ENCODE measurements around the gene EIF3I.

Gene EIF3I

DNA sequence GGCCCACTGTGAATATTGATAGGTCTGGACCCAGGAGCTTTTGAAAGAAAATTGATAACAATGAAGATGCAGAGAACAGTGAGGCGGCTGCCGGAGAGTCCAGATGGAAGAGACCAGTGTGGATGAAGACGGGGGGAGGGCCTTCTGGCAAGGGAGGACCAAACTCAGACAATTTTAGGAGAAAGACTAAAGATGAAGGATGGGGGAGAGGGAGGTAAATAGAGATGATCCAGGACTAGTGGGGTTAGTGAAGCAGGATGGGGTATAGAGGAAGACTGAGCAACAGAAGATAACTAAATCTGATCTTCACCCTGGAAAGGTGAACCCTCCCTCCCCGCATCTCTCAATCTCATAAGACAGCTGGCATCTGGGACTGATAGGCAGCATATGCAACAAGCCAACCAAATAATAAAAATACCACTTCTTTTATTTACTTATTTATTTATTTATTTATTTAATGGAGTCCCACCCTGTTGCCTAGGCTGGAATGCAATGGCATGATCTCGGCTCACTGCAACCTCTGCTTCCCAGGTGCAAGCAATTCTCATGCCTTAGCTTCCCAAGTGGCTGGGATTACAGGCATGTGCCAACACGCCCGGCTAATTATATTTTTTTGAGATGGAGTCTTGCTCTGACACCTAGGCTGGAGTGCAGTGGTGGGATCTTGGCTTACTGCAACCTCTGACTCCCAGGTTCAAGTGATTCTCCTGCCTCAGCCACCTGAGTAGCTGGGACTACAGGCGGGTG is 10.5 kb downstream of the EIF3I start:
- H3K27ac Mint-ChIP-seq: no peak overlapping the region
- peaks cover 19% of the 10 kb centered on the region for H3K36me3 Mint-ChIP-seq (ENCODE audit: low read depth)
- H3K4me1 Mint-ChIP-seq (ENCODE audit: low read depth): peaks cover 1% of the 10 kb centered on the region
- H3K27me3 Mint-ChIP-seq (ENCODE audit: low read depth): no peaks in the 10 kb centered on the region
- no peaks in the 10 kb centered on the region for H3K9me3 Mint-ChIP-seq
- no peak for DNase-seq (ENCODE audit: low spot score)
- no peak overlapping the region for H3K4me3 Mint-ChIP-seq

- Mint-ChIP-seq H3K9me3 (no peaks in the 10 kb centered on the region), H3K36me3 (ENCODE audit: low read depth) (peaks cover 5% of the 10 kb centered on the region), H3K4me3 (no peak overlapping the region), H3K4me1 (ENCODE audit: low read depth) (peaks cover 4% of the 10 kb centered on the region), H3K27ac (peak overlapping the region; percentile 31), H3K27me3 (ENCODE audit: low read depth) (peaks cover 2% of the 10 kb centered on the region)
- no peak for DNase-seq (ENCODE audit: low spot score)
These were observed 12.6 kb downstream of the EIF3I start for GRCh38 chr1:32234792-32235191.

DNA sequence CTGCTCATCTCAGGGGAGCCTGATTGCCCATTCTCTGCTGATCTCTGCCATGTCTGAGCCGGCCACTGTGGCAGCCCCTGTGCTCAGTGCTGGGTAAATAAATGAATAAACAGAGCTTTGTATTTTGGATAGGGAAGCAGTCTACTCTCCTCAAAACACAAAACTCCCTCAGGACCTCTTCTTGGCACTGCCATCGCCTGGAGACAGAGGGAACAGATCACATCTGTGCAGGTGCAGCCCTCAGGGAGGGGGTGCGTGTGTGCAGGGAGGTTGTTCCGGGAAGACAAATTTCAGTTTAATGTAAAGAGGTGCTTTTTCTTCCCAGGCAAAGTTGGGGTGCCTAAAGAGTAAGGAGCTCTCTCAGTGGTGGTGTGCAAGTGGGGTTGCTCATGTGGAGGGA is 17.1 kb downstream of the EIF3I start:
- H3K27me3 Mint-ChIP-seq (ENCODE audit: low read depth): peaks cover 2% of the 10 kb centered on the region
- H3K27ac Mint-ChIP-seq: no peak overlapping the region
- no peaks in the 10 kb centered on the region for H3K9me3 Mint-ChIP-seq
- H3K4me1 Mint-ChIP-seq (ENCODE audit: low read depth): peaks cover 10% of the 10 kb centered on the region
- no peak for DNase-seq (ENCODE audit: low spot score)
- peak overlapping the region; percentile 82 for H3K4me3 Mint-ChIP-seq
- H3K36me3 Mint-ChIP-seq (ENCODE audit: low read depth): no peaks in the 10 kb centered on the region

DNA sequence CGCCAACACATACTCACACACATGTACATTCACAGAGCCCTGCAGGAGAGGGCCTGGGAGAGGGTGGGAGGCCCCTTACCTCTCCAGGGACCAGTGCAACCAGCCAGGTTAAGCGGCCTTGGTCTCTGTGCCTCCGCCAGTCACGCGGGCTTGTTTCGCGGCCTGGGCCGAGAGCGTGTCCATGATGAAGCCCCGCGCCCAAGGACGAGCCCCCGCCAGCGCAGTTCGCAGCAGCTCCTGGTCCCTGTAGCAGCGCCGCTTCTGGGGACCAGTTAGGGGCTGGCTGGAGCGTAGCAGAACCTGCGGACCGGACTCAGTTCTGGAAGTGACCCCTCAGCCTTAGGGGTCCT is 17.6 kb downstream of the EIF3I start:
- Mint-ChIP-seq H3K27ac (no peak overlapping the region), H3K4me3 (peak overlapping the region; percentile 82), H3K27me3 (ENCODE audit: low read depth) (peaks cover 2% of the 10 kb centered on the region)

GRCh38 chr1:32240140-32240951 is 18.1 kb downstream of the EIF3I start:
- H3K27ac Mint-ChIP-seq: no peak overlapping the region
- H3K36me3 Mint-ChIP-seq (ENCODE audit: low read depth): no peaks in the 10 kb centered on the region
- H3K9me3 Mint-ChIP-seq: no peaks in the 10 kb centered on the region
- H3K27me3 Mint-ChIP-seq (ENCODE audit: low read depth): peaks cover 2% of the 10 kb centered on the region
- peak overlapping the region; percentile 82 for H3K4me3 Mint-ChIP-seq
- peak; percentile 37 for DNase-seq (ENCODE audit: low spot score)
- H3K4me1 Mint-ChIP-seq (ENCODE audit: low read depth): peaks cover 10% of the 10 kb centered on the region

More for the DNA sequence above, 17.6 kb downstream of the EIF3I start:
- Mint-ChIP-seq H3K4me1 (ENCODE audit: low read depth) (peaks cover 10% of the 10 kb centered on the region), H3K9me3 (no peaks in the 10 kb centered on the region), H3K36me3 (ENCODE audit: low read depth) (no peaks in the 10 kb centered on the region)
- no peak for DNase-seq (ENCODE audit: low spot score)

DNA sequence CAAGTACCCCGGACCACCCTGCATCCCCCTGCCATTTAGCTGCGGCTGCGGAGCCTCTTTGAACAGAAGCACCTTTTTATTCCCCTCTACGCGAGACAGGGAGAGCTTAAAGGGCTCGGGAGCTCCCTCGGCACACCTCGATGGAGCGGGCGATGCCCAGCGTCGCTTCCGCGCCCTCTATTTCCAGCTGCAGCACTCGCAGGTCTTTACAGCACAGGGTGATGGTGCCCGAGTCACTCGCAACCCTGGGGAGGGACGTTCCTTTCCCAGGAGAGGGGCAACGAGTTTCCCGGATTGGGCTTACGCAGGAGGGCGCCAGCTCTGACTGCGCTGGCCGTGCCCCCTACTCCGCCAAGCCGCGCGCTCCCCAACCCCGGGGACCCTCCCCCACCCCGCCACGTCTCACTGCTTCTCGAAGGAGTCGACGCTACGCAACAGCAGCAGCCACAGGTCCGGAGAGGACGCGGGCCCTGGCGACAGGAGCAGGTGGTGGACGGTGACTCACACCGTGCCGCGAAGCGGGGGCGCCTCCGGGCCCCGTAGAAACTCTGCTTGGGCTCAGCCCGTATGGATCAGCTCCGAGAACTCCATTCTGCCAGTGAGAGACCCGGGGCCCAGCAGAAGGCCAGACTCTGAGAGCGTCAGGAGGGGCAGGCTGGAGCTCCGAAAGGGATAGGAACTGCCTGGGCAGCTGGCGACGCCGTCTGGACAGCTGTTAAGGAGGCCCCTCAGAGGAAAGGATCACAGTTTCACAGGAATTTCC is 19.0 kb downstream of the EIF3I start:
- Mint-ChIP-seq H3K9me3 (no peaks in the 10 kb centered on the region), H3K4me3 (peak overlapping the region; percentile 82), H3K27me3 (ENCODE audit: low read depth) (peaks cover 2% of the 10 kb centered on the region), H3K4me1 (ENCODE audit: low read depth) (peaks cover 10% of the 10 kb centered on the region), H3K27ac (no peak overlapping the region), H3K36me3 (ENCODE audit: low read depth) (no peaks in the 10 kb centered on the region)
- peak; percentile 22 for DNase-seq (ENCODE audit: low spot score)

DNA sequence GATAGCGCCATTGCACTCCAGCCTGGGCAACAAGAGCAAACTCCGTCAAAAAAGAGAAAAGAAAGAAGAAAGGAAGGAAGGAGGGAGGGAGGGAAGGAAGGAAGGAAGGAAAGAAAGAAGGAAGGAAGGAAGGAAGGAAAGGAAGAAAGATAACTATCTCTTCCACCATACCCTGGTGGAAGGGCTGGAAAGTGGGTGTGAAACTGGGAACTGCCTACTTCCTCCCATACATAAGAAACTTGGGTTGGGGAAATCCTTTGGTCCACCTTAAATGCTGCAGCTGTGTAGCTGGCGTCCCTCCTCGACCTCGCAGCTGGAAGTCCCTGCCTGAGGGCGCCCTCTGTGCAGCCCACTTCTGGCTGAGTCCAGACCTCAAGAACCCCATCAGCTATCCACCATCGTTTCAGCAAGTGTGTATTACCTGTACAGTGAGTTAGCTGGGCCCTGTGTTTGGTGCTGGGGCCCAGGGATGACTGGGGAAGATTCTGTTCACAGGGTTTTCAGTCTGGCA is 20.2 kb downstream of the EIF3I start:
- peaks cover 16% of the 10 kb centered on the region for H3K4me1 Mint-ChIP-seq (ENCODE audit: low read depth)
- no peaks in the 10 kb centered on the region for H3K9me3 Mint-ChIP-seq
- H3K36me3 Mint-ChIP-seq (ENCODE audit: low read depth): no peaks in the 10 kb centered on the region
- H3K4me3 Mint-ChIP-seq: no peak overlapping the region
- H3K27me3 Mint-ChIP-seq (ENCODE audit: low read depth): peaks cover 2% of the 10 kb centered on the region
- DNase-seq (ENCODE audit: low spot score): no peak
- no peak overlapping the region for H3K27ac Mint-ChIP-seq

GRCh38 chr1:32246888-32247273 is 24.7 kb downstream of the EIF3I start, which contains the start of gene FAM167B:
Gene FAM167B, plus strand, starts transcription at chr1:32247222. Its CDS starts 200 bp downstream, at chr1:32247422.
- Mint-ChIP-seq H3K9me3 (no peaks in the 10 kb centered on the region), H3K27ac (peak within 1 kb of the TSS; percentile 87), H3K4me3 (peak within 1 kb of the TSS; percentile 62), H3K36me3 (ENCODE audit: low read depth) (peaks cover 6% of the 10 kb centered on the region), H3K4me1 (ENCODE audit: low read depth) (peaks cover 29% of the 10 kb centered on the region), H3K27me3 (ENCODE audit: low read depth) (no peaks in the 10 kb centered on the region)
- no peak for DNase-seq (ENCODE audit: low spot score)

- DNase-seq (ENCODE audit: low spot score): no peak
- Mint-ChIP-seq H3K4me1 (ENCODE audit: low read depth) (peaks cover 29% of the 10 kb centered on the region), H3K9me3 (no peaks in the 10 kb centered on the region), H3K36me3 (ENCODE audit: low read depth) (peaks cover 12% of the 10 kb centered on the region), H3K27ac (peak overlapping the region; percentile 87), H3K27me3 (ENCODE audit: low read depth) (no peaks in the 10 kb centered on the region), H3K4me3 (no peak overlapping the region)
These were observed 25.2 kb downstream of the EIF3I start for GRCh38 chr1:32247452-32247851.

DNA sequence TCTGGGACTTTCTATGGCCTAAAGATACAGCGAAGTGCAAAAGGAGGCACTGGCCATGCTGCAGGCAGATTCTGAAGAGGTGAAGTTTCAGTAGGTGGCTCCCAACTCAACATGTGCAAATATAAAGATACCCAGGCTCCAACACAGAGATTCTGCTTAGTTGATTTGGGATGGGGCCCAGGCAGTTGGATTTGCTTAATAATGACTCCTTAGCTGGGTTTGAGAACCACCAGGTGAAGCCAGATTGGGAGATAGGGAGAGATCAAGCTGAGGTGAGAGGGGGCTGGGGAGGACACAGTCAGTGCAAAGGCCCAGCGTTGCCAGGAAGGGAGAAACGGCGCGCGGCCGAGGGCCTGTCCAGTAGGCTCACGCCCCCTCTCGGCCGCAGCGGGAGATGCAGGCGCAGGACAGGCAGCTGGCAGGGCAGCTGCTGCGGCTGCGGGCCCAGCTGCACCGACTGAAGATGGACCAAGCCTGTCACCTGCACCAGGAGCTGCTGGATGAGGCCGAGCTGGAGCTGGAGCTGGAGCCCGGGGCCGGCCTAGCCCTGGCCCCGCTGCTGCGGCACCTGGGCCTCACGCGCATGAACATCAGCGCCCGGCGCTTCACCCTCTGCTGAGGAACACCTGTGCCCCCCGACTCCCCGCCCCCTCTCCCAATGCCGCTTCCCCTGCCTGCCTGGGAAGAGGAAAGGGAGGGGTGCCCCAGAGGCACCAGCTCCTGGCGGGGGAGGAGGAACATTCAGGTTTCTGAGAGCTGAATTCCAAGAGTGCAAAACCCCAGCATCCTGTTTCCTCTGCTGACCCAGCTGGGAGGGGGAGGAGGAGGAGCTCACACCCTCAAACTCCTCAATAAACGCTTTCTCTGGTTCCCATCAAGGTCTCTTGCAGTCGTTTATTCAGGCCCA is 26.0 kb downstream of the EIF3I start:
- Mint-ChIP-seq H3K36me3 (ENCODE audit: low read depth) (peaks cover 19% of the 10 kb centered on the region), H3K9me3 (no peaks in the 10 kb centered on the region), H3K4me3 (peak overlapping the region; percentile 99), H3K4me1 (ENCODE audit: low read depth) (peaks cover 29% of the 10 kb centered on the region), H3K27ac (peak overlapping the region; percentile 98), H3K27me3 (ENCODE audit: low read depth) (no peaks in the 10 kb centered on the region)
- peak; percentile 83 for DNase-seq (ENCODE audit: low spot score)

DNA sequence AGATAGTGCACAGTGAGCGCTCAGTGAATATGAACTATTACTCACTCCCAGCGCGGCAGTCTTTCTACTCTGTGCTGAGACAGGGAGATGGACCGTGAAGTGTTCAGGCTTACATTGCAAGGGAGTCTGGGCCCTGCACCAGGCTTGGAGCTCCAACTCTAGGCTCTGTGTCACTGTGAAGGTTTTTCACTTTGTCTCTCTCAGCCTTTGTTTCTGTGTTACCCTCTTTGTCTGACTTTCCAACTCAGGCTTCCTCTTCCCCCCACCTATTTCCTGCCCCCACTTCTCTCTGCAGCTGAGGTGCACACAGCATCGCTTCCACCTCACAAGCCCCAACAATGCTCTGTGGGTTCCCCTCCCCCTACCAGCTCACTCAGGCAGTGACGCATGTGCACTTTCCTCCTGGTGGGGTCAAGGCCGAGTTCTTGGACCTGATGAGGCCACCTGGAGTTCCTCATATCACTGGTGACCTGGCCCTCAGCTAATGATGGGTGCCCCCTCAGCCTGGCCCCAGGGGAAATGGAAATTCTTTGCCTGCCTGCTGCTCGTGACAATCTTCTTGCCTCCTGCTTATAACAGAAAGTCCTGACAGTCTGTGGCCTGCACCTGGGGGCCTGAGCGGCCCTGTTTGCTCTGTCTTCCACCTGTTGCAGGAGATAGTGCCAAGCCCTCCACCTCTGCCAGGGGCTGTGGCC is 27.8 kb downstream of the EIF3I start:
- Mint-ChIP-seq H3K4me3 (peak overlapping the region; percentile 99), H3K36me3 (ENCODE audit: low read depth) (peaks cover 29% of the 10 kb centered on the region), H3K27me3 (ENCODE audit: low read depth) (no peaks in the 10 kb centered on the region), H3K27ac (peak overlapping the region; percentile 98), H3K4me1 (ENCODE audit: low read depth) (peaks cover 38% of the 10 kb centered on the region), H3K9me3 (no peaks in the 10 kb centered on the region)
- peak; percentile 83 for DNase-seq (ENCODE audit: low spot score)

DNA sequence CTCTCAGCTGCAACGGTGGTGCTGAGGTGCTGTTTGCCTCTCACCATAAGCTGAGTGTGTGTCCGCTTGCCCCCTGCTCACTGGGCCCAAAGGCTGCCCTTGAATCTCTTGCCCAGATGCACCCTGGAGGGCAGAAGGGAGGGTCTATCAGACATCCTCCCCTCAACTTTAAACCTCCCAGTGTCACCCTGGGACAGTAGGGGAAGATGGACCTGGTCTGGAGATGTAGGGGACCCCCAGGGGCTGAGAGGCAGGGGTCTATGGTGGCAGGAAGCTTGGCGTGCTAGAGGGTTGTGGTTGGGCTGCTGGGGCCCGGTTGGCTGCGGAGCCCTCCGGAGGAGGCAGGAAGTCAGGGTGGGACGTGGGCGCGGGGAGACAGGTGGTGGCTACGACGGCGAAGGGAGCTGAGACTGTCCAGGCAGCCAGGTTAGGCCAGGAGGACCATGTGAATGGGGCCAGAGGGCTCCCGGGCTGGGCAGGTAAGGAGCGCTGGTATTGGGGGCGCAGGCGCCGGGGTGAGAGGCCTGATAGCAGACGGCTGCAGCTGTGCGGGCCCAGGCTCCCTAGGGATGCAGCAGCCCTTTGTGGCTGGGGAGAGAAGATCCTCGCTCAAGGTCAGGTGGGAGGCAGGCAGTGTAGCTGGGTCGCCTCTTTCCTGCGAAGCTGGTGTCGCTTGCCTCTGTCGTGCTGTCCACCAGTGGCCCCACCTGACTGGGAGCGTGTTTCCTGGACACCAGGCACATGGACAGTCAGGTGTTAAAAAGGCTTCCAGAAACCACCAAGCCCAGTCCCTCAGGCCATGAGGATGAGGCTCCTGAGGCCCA is 28.9 kb downstream of the EIF3I start, which contains the start of gene LCK:
Gene LCK (plus strand): TSS at position 373 of the 824 bp plus-strand sequence. CDS start 23,065 bp downstream, outside the sequence.
- DNase-seq (ENCODE audit: low spot score): peak; percentile 75

More for the DNA sequence above, 28.9 kb downstream of the EIF3I start, which contains the start of gene LCK:
- Mint-ChIP-seq H3K9me3 (no peaks in the 10 kb centered on the region), H3K27ac (peak within 1 kb of the TSS; percentile 98), H3K36me3 (ENCODE audit: low read depth) (peaks cover 35% of the 10 kb centered on the region), H3K27me3 (ENCODE audit: low read depth) (no peaks in the 10 kb centered on the region), H3K4me3 (peak within 1 kb of the TSS; percentile 99), H3K4me1 (ENCODE audit: low read depth) (peaks cover 43% of the 10 kb centered on the region)
